Measurements from ENCODE around the gene PBX3.

Gene PBX3

DNA sequence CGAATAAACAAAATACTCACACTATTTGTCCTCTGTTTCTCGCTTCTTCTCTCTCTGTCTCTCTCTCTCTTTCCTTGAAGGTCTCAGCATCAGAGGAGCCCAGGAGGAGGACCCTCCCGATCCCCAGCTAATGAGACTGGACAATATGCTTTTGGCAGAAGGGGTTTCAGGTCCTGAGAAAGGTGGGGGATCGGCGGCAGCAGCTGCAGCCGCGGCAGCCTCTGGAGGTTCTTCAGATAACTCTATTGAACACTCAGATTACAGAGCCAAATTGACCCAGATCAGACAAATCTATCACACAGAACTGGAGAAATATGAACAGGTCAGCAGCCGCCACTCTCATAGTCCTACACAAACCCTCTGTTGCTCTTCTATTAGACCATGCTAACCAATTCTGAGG is 168.4 kb downstream of the PBX3 start:
- Histone ChIP-seq H3K27ac (ENCODE audit: low read depth, low read length) (no peak overlapping the region), H3K4me3 (ENCODE audit: low read depth, low read length) (no peak overlapping the region), H3K36me3 (ENCODE audit: control insufficient read depth, insufficient read depth, low read length) (no peaks in the 10 kb centered on the region), H3K4me1 (ENCODE audit: control insufficient read depth, insufficient read depth, low read length) (peaks cover 20% of the 10 kb centered on the region), H3K9me3 (ENCODE audit: control insufficient read depth, insufficient read depth, low read length) (no peaks in the 10 kb centered on the region), H3K9ac (ENCODE audit: low read depth, low read length) (no peak overlapping the region), H3K27me3 (ENCODE audit: control insufficient read depth, insufficient read depth, low read length) (no peaks in the 10 kb centered on the region)

GRCh38 chr9:125919565-125919964 is 172.4 kb downstream of the PBX3 start:
- no peaks in the 10 kb centered on the region for H3K27me3 ChIP-seq (ENCODE audit: control insufficient read depth, insufficient read depth, low read length)
- no peak overlapping the region for H3K9ac ChIP-seq (ENCODE audit: low read depth, low read length)
- H3K27ac ChIP-seq (ENCODE audit: low read depth, low read length) = no peak overlapping the region
- no peak overlapping the region for H3K4me3 ChIP-seq (ENCODE audit: low read depth, low read length)
- no peaks in the 10 kb centered on the region; the same call in 1 of the 2 replicates for H3K4me1 ChIP-seq (ENCODE audit: control insufficient read depth, insufficient read depth, low read length)
- H3K36me3 ChIP-seq (ENCODE audit: control insufficient read depth, insufficient read depth, low read length) = 0 out of 2 replicates have a peak, but pooled peaks cover 6% of the 10 kb centered on the region
- H3K9me3 ChIP-seq (ENCODE audit: control insufficient read depth, insufficient read depth, low read length) = no peaks in the 10 kb centered on the region

- H3K9me3 ChIP-seq (ENCODE audit: control insufficient read depth, insufficient read depth, low read length) = no peaks in the 10 kb centered on the region
- no peak overlapping the region for H3K4me3 ChIP-seq (ENCODE audit: low read depth, low read length)
- H3K27ac ChIP-seq (ENCODE audit: low read depth, low read length) = no peak overlapping the region
- no peaks in the 10 kb centered on the region for H3K27me3 ChIP-seq (ENCODE audit: control insufficient read depth, insufficient read depth, low read length)
- H3K9ac ChIP-seq (ENCODE audit: low read depth, low read length) = no peak overlapping the region
- H3K4me1 ChIP-seq (ENCODE audit: control insufficient read depth, insufficient read depth, low read length) = no peaks in the 10 kb centered on the region; the same call in 1 of the 2 replicates
- H3K36me3 ChIP-seq (ENCODE audit: control insufficient read depth, insufficient read depth, low read length) = 0 out of 2 replicates have a peak, but pooled peaks cover 6% of the 10 kb centered on the region
These were observed 173.2 kb downstream of the PBX3 start for GRCh38 chr9:125920402-125920801.

GRCh38 chr9:125922854-125923253 is 175.7 kb downstream of the PBX3 start:
- H3K4me3 ChIP-seq (ENCODE audit: low read depth, low read length) = no peak overlapping the region
- 0 out of 2 replicates have a peak, but pooled peaks cover 6% of the 10 kb centered on the region for H3K36me3 ChIP-seq (ENCODE audit: control insufficient read depth, insufficient read depth, low read length)
- H3K4me1 ChIP-seq (ENCODE audit: control insufficient read depth, insufficient read depth, low read length) = no peaks in the 10 kb centered on the region; the same call in 1 of the 2 replicates
- H3K9ac ChIP-seq (ENCODE audit: low read depth, low read length) = no peak overlapping the region
- H3K9me3 ChIP-seq (ENCODE audit: control insufficient read depth, insufficient read depth, low read length) = no peaks in the 10 kb centered on the region
- H3K27ac ChIP-seq (ENCODE audit: low read depth, low read length) = no peak overlapping the region
- H3K27me3 ChIP-seq (ENCODE audit: control insufficient read depth, insufficient read depth, low read length) = no peaks in the 10 kb centered on the region

DNA sequence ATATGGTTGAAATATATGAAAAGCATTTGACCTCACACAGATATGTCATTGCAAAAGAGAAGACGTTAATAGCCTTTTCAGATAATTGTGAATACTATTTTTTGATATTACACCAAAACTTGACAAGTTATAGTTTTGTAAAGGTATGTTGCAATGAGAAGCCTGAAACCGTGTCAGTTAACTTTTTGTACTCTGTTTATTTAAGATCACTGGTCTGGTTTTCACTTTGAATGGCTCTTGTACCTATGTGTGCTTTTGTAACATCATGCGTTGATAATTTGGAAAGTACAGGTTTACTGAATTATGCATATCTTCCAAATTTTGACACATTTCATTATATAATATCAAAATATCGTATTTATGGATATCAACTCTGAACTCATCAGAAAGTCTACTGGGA is 177.2 kb downstream of the PBX3 start:
- Histone ChIP-seq H3K4me1 (ENCODE audit: control insufficient read depth, insufficient read depth, low read length) (peaks cover 6% of the 10 kb centered on the region), H3K27me3 (ENCODE audit: control insufficient read depth, insufficient read depth, low read length) (no peaks in the 10 kb centered on the region), H3K4me3 (ENCODE audit: low read depth, low read length) (no peak overlapping the region), H3K9me3 (ENCODE audit: control insufficient read depth, insufficient read depth, low read length) (no peaks in the 10 kb centered on the region), H3K9ac (ENCODE audit: low read depth, low read length) (no peak overlapping the region), H3K27ac (ENCODE audit: low read depth, low read length) (no peak overlapping the region), H3K36me3 (ENCODE audit: control insufficient read depth, insufficient read depth, low read length) (0 out of 2 replicates have a peak, but pooled peaks cover 6% of the 10 kb centered on the region)

GRCh38 chr9:125926936-125927335 is 179.8 kb downstream of the PBX3 start:
- Histone ChIP-seq H3K4me3 (ENCODE audit: low read depth, low read length) (no peak overlapping the region), H3K4me1 (ENCODE audit: control insufficient read depth, insufficient read depth, low read length) (peaks cover 19% of the 10 kb centered on the region), H3K27me3 (ENCODE audit: control insufficient read depth, insufficient read depth, low read length) (no peaks in the 10 kb centered on the region), H3K27ac (ENCODE audit: low read depth, low read length) (no peak overlapping the region), H3K9ac (ENCODE audit: low read depth, low read length) (no peak overlapping the region), H3K36me3 (ENCODE audit: control insufficient read depth, insufficient read depth, low read length) (peaks cover 7% of the 10 kb centered on the region; the same call in 1 of the 2 replicates), H3K9me3 (ENCODE audit: control insufficient read depth, insufficient read depth, low read length) (no peaks in the 10 kb centered on the region)

GRCh38 chr9:125929846-125930245 is 182.7 kb downstream of the PBX3 start:
- Histone ChIP-seq H3K9me3 (ENCODE audit: control insufficient read depth, insufficient read depth, low read length) (no peaks in the 10 kb centered on the region), H3K4me3 (ENCODE audit: low read depth, low read length) (no peak overlapping the region), H3K27ac (ENCODE audit: low read depth, low read length) (no peak overlapping the region), H3K36me3 (ENCODE audit: control insufficient read depth, insufficient read depth, low read length) (peaks cover 11% of the 10 kb centered on the region; the same call in 1 of the 2 replicates), H3K4me1 (ENCODE audit: control insufficient read depth, insufficient read depth, low read length) (peaks cover 19% of the 10 kb centered on the region), H3K9ac (ENCODE audit: low read depth, low read length) (no peak overlapping the region), H3K27me3 (ENCODE audit: control insufficient read depth, insufficient read depth, low read length) (no peaks in the 10 kb centered on the region)

- no peak overlapping the region for H3K4me3 ChIP-seq (ENCODE audit: low read depth, low read length)
- H3K27ac ChIP-seq (ENCODE audit: low read depth, low read length) = no peak overlapping the region
- no peaks in the 10 kb centered on the region for H3K9me3 ChIP-seq (ENCODE audit: control insufficient read depth, insufficient read depth, low read length)
- peaks cover 25% of the 10 kb centered on the region for H3K36me3 ChIP-seq (ENCODE audit: control insufficient read depth, insufficient read depth, low read length)
- H3K9ac ChIP-seq (ENCODE audit: low read depth, low read length) = no peak overlapping the region
- no peaks in the 10 kb centered on the region for H3K27me3 ChIP-seq (ENCODE audit: control insufficient read depth, insufficient read depth, low read length)
- H3K4me1 ChIP-seq (ENCODE audit: control insufficient read depth, insufficient read depth, low read length) = peaks cover 19% of the 10 kb centered on the region
These were observed 184.0 kb downstream of the PBX3 start for GRCh38 chr9:125931211-125931610.

DNA sequence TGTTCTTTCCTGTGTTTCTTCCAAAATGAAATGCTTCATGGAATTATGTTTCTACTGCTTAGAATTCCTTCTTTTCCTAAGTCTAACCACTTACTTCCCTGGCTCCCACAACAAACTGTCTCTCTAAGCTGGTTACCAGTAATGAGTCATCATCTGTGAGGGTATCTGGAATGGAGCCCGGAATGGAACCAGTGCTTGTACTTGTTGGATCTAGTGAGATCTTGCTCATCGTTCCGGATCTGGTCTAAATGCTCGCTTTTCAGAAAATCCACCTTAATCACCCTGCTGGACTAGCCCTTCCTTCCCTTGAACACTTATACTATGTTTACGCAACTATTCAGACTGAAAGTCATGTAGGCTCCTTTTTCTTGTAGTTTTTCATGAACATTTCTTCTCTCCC is 184.8 kb downstream of the PBX3 start:
- no peaks in the 10 kb centered on the region for H3K27me3 ChIP-seq (ENCODE audit: control insufficient read depth, insufficient read depth, low read length)
- H3K4me1 ChIP-seq (ENCODE audit: control insufficient read depth, insufficient read depth, low read length) = peaks cover 19% of the 10 kb centered on the region
- no peaks in the 10 kb centered on the region for H3K9me3 ChIP-seq (ENCODE audit: control insufficient read depth, insufficient read depth, low read length)
- H3K9ac ChIP-seq (ENCODE audit: low read depth, low read length) = no peak overlapping the region
- H3K36me3 ChIP-seq (ENCODE audit: control insufficient read depth, insufficient read depth, low read length) = peaks cover 32% of the 10 kb centered on the region
- no peak overlapping the region for H3K27ac ChIP-seq (ENCODE audit: low read depth, low read length)
- H3K4me3 ChIP-seq (ENCODE audit: low read depth, low read length) = no peak overlapping the region

- H3K27me3 ChIP-seq (ENCODE audit: control insufficient read depth, insufficient read depth, low read length) = no peaks in the 10 kb centered on the region
- no peak overlapping the region for H3K27ac ChIP-seq (ENCODE audit: low read depth, low read length)
- H3K9me3 ChIP-seq (ENCODE audit: control insufficient read depth, insufficient read depth, low read length) = no peaks in the 10 kb centered on the region
- H3K9ac ChIP-seq (ENCODE audit: low read depth, low read length) = no peak overlapping the region
- no peak overlapping the region for H3K4me3 ChIP-seq (ENCODE audit: low read depth, low read length)
- H3K36me3 ChIP-seq (ENCODE audit: control insufficient read depth, insufficient read depth, low read length) = peaks cover 35% of the 10 kb centered on the region
- peaks cover 19% of the 10 kb centered on the region for H3K4me1 ChIP-seq (ENCODE audit: control insufficient read depth, insufficient read depth, low read length)
These were observed 185.7 kb downstream of the PBX3 start for GRCh38 chr9:125932746-125933455.

- Histone ChIP-seq H3K4me3 (ENCODE audit: low read depth, low read length) (no peak overlapping the region), H3K9me3 (ENCODE audit: control insufficient read depth, insufficient read depth, low read length) (peaks cover 4% of the 10 kb centered on the region; the same call in 1 of the 2 replicates), H3K4me1 (ENCODE audit: control insufficient read depth, insufficient read depth, low read length) (no peaks in the 10 kb centered on the region), H3K36me3 (ENCODE audit: control insufficient read depth, insufficient read depth, low read length) (peaks cover 17% of the 10 kb centered on the region), H3K9ac (ENCODE audit: low read depth, low read length) (no peak overlapping the region), H3K27me3 (ENCODE audit: control insufficient read depth, insufficient read depth, low read length) (no peaks in the 10 kb centered on the region), H3K27ac (ENCODE audit: low read depth, low read length) (no peak overlapping the region)
These were observed 195.0 kb downstream of the PBX3 start for GRCh38 chr9:125942125-125942524.
